NCI-H526 treated with DMSO at 0.1 percent for 48 hours (cell line): ENCODE measurements around the gene ST6GALNAC5.
"Not testable (repeated sequence)": the region's sequence is repeated elsewhere in the genome, so short reads cannot be mapped to it uniquely, and the experiment has no call there.

Experiments
- DNase-seq: peaks from one replicate; lab custom pipeline; 2025; lab: John Stamatoyannopoulos, UW

Gene ST6GALNAC5

DNA sequence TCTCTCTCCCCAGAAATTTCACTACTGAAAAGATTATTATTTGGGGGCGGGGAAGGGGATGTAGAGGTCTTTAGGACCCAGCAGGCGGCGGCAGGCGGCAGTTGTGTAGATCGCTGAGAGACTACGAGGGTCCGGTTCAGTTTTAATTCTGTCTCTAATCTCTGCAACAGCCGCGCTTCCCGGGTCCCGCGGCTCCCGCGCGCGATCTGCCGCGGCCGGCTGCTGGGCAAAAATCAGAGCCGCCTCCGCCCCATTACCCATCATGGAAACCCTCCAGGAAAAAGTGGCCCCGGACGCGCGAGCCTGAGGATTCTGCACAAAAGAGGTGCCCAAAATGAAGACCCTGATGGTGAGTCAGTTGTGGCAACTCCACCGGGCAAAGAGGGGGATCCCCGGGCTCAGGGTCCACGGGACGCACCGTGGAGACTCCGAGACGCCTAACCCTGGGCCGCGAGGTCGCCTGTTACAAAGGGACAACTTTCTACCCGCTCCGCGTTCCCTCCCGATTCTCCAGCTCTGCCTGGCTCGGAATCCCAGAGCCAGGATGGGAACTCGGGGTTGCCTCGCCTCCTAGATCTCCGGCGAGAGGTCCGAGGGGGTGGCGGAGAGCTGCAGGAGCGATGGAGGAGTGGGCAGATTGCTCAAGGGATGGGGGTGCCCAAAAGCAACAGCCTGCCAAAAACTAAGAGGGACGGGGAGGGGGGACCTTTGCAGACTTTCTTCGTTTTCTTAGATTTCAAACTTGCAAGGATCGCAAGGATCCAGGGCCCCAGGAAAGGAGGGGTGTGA lies at the start of gene ST6GALNAC5:
Gene ST6GALNAC5, plus strand, starts transcription at position 139 of the 789 bp plus-strand sequence.
- peak; percentile 62 for DNase-seq

DNA sequence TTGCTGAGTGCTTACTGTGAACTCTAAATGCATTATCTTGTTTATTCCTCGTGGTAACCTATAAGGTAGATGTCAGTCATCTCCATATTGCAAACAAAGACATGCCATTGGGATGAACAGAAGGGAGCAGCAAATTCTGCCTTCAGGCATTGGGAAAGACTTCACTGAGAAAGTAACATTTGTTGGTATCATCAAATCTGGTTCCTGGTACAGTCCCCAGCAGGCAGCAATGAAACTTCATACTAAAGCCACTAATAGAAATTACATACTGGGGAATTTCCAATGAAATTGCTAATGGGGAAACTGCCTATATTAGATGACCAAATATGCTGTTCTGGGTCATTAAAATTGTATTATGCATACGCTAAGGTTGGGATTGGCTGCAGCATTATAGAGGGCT lies 47.3 kb upstream of the ST6GALNAC5 start:
- DNase-seq = no peak

DNA sequence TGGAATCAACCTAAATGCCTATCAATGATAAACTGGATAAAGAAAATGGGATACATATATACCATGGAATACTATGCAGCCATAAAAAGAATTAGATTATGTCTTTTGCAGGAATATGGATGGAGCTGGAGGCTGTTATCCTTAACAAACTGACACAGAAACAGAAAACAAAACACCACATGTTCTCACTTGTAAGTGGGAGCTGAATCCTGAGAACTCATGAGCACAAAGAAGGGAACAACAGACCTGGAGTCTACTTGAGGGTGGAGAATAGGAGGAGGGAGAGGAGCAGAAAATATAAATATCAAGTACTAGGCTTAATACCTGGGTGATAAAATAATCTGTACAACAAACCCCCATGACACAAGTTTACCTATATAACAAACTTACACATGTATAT lies 44.3 kb upstream of the ST6GALNAC5 start:
- not testable (repeated sequence) for DNase-seq

DNA sequence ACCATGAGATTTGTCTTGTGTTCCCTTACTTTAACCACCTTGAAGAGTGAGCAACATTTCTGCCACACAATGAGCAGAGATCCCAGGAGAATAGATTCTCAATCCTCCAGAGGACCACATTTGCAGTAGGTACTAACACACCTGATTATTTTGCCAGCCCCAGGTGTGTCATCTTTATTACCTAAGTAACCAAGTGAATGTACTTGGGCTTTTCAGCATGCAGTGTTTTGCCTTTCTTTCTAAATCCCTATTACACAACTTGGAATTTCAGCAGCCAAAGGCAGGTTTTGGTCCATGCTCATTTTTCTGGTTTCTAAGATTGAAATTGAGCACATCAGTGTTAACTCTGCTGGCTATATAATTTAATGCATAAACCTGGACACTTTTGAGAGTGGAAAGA lies 43.2 kb upstream of the ST6GALNAC5 start:
- no peak for DNase-seq

DNA sequence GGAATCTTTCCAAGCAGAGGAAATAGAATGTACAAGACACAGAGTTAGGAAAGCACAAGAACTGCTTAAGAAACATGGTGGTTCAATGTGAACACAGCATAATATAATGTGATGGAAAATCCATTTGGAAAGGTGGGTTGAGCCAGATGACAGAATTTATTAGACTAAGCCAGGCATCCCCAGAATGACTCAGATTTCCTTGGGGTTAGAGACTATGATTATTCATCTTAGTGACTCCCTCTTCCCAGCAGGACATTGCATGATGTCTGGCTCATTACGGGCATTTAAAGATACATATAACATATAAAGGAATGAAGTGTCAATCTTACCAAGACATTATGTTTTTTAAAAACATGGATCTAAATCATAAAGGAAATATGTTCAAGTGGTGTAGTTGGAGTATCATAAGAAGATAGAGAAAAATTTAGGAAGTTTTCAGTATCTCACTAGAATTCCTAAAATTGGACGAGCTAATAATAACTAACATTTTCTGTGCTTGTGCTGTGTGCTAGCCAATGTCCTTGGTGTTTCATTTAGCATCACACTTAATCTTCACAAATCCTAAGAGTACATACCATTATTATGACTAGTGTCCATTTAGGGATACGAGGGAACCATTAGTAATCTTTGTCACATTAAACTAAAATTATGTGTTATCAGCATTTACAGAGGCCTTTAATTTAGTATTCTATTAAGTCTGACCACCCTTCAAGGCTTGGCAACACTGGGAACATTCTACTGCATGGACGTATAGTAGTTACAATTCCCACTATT lies 41.0 kb upstream of the ST6GALNAC5 start:
- DNase-seq = no peak

DNA sequence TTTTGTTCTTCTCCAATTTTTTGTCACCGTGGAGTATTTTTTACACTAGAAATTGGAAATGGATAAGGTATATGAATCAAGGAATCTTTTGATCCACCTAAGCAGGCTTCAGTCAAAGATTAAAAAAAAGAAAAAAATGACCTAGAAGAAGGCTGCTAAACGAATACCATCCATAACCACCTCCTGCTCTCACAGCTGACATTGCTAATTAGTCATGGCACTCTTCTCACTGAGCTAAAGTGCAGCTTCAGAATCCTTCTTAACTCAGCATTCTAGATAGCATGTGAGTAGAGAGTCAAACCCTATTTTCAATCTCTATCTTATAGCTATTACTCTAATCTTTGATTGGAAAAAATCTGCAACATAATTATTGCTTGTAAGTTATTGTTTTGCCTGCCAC lies 40.2 kb upstream of the ST6GALNAC5 start:
- DNase-seq = no peak

DNA sequence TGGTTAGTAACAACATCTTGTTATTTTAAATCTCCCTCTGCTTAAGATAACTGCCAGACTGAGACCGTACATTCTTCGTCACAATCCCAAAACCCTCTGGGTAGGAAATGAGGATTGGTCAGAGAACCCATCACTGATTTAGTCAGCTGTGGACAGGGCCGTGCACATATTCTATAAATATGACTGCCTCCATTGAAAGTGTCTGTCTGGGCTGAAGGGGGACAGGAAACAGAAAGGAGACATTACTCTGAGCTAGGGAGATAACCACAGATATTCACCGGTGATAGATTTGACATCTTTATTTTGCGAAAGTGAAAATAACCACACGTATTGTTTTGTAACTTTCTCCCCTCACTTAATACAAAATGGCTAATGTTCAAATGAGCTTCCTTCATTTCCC lies 36.9 kb upstream of the ST6GALNAC5 start:
- no peak for DNase-seq

DNA sequence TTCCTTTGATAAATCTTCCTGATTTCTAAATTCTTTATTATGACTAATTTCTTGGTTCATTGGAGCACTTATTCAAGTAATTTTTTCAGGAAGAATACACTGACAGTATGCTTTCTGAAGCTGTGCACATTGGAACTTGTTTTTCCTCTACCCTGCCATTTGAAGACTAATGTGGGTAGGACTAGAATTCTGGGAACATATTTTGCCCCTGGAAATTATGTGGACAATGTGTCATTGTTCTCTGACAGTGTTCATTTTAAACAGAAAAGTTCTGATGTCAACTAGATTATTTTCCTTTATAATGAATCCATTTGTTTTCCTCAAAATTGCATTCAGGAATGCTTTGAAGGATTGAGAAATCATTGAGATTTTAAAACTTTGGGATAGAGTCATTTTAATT lies 34.8 kb upstream of the ST6GALNAC5 start:
- DNase-seq = no peak

DNA sequence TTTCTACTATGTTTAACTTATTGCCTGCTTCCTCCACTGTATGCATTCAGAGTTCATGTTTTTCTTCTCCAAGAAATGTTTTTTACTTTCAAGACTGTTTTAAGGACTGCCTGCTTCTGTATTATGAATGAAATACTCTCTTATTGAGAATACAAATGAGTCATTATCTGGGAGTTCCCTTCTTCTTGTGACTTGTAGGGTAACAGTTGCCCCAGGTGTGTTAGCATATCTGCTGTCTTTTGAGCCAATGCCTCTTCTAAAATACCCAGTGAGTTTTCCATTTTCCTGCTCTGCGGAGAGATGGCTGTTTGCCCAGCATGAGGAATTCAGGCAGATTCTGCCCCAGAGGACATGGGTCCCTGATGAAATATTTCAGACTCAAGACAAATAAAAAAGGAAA lies 34.1 kb upstream of the ST6GALNAC5 start:
- DNase-seq = no peak

DNA sequence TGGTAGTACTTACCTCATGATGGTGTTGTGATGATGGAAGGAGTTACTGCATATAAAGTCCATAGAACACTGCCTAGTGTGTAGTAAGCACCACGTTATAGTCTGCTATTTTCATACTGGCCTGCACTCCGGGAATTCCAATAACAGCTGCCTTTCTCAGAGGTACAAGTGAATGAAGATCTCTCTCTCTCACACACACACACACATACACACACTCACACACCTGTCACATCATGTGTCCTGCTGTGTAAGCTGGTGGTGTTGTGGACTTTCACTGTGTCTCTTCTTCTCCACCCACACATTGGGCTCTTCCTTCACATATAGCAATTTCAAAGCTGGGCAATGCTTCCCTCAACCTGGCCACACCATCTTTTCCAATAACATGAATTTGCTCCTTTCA lies 33.4 kb upstream of the ST6GALNAC5 start:
- no peak for DNase-seq

DNA sequence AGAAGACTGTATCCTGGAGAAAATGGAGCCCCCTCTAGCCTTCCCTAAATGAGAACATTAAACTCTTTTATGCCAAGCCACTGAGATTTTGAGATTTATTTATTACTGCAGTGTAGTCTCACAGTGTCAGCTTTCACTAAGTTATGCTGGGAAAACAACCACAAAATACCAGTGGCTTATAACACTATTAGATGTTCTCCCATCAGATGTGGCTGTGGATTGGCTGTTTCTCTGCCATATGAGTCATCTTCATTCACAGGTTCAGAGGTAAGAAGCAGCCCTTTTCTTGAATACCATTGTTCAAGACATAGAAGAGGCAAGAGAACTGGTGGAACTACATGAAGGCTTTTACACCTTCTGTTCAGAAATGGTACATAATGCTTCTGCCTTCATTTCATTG lies 32.1 kb upstream of the ST6GALNAC5 start:
- no peak for DNase-seq

DNA sequence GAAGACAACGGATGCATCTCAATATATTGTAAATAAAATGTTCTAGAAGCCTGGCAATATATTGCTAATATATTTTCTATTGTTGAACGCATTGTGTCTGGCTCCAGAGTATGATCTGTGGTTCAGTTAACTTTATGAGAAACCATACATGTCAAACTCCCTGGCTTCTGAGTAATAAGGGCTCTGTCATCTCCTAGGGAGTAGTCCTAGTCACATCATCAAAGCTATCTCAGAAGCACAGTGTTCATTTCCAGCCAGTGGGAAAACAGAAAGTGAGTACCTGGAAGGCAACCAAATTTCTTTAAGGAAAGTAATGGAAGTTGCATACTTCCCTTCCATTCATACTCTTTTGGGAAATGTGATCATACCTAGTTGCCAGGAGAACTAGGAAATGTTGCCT lies 27.0 kb upstream of the ST6GALNAC5 start:
- no peak for DNase-seq

DNA sequence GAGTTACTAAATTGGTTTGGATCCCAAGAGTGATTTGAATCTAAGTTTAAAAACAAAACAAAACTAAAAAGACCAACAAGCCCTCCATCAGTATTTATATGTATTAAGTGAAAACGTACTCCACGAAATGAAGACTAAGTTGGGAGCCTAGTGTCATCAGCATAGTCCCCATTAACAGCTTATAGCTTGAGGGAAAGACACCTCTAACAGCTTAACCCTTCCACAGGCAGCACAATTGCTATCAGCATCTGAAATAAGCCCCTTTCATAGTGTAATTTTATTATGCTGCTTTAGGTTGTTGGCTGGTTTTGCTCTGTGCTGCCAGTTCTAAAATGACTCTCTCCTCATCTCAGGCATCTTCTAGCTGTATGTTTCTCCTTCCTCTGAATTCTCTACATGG lies 25.8 kb upstream of the ST6GALNAC5 start:
- DNase-seq = no peak

DNA sequence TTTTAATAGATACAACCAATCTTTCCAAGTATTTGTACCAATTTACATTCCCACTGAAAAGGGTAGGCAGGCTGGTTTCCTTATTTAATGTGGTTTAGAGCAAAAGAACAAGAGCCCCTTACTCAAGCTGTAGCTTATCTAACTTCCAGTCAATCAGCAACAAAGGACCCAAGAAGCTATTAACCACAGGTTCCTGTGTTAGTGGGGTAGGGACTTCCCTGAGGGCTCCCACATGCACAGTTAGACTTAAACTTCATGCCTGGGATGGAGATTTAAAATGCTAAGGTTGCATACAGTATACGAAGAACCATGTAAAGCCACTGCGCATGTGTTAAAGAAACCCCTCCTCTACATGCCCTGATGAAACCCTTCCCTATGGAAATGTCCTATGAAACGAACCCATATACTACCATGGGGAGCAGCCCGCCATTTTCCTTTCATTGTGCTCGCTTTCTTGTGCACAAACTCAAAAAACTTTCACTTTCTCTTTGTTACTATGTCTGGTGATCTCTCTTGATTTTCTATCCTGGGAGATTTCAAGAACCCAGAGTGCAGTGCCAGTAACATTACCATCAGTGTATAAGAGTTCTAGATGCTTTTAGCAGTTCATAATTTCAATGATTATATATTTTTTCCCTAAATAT lies 23.3 kb upstream of the ST6GALNAC5 start:
- no peak for DNase-seq

DNA sequence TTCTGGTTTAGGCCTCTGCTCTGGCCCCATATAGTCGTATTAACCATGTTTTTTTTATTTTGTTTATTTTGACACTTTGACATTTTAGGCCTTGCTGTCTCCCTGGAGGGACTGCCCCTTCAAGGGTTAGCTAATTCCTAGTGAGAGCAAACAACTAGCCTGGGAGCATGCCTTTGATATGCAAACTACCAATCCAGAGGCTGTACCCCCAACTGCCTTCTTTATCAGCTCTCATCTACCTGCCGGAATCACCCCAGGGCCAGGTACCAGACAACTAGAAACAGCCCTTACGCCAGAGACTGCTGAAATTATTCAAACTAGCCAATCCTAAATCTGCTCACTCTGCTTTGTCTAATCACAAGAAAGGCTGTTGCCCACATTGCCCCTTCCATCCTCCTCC lies 13.0 kb upstream of the ST6GALNAC5 start:
- peak; percentile 80 for DNase-seq

DNA sequence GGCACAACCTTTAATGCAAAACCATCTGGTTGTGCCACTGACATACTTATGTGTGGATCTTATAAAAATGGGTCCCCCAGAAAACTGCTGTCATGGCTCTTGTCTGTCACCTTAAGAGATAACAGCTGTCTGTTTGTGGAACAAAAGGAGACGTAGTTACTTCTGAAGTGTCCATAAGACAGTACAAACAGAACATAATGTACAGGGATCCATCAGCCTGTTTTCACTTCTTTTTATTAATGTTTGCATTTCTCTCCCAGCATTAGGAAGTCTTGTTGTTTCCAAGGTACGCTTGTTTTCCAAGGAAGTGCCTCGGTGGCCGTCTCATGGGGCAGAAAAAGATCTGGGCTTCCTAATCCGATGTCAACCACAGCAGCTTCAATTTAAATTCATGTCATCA lies 11.2 kb upstream of the ST6GALNAC5 start:
- no peak for DNase-seq

DNA sequence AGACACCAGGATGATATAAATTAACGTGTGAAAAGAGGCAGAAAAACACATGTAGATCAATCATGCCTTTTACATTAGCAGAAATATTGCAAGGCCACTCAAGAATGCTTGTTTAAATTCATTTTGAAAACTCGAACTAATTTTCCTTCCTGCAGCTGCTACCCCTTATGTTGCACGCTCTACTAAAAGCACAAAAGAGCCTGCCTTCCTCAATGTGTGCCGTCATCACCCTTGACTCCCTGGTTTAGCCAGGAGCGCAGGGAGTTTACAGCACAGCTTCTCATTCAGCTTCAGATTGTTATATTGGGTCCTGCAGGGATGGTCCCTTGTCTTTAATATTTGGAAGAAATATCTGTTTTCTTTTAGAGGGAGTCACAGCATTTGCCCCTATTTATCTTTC lies 10.1 kb upstream of the ST6GALNAC5 start:
- no peak for DNase-seq

DNA sequence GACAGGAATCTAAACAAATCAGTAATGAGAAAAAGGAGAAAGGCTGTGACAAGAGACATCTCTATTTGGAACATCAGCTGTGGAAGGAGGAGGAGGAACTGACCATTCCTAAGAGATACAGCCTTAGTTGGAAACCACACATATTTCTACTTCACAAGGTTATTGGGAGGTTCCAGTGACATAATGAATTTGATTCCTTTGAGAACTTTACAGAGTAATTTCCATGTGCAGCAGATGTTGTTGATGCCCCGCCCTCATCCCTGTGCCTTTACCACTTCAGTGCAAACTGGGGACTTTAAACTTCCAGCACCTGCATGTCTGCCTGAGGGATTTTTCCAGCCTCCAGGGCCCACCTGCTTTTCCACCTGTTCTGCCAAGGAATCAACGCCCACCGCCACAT lies 9.3 kb upstream of the ST6GALNAC5 start:
- DNase-seq = peak; percentile 62

DNA sequence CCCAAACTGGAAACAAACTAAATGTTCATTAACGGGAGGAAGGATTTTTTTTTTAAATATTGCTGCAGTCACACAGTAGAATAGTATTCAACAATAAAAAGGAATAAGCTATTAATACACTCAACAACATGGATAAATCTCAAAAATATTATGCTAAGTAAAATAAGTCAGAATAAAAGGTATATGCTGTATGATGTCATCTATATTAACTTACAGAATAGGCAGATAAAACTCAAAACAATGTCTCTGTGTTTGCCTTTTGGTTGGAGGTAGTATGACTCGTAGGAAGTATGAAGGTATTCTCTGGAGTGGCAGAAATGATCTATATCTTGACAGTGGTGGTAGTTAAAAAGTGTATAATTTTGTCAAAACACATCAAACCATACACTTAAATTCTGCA lies 6.1 kb upstream of the ST6GALNAC5 start:
- no peak for DNase-seq

DNA sequence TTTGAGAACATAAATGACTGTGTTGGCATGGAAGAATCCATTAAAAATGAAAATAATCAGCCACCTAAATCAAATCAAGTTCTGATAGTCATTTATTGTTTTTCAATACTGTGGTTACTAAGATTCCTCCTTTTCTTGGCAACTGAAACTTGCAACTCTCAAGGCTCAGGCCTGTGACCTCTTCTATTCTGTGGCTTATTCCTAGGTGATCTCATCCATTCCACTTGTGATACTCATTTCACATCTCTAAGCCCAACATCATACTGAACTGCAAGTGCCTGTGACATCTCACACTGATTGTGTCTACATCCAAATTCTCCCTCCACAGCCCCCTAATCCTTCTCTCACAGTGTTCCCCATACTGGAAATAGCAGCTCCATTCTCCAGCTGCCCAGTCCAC lies 4.8 kb upstream of the ST6GALNAC5 start:
- no peak for DNase-seq

DNA sequence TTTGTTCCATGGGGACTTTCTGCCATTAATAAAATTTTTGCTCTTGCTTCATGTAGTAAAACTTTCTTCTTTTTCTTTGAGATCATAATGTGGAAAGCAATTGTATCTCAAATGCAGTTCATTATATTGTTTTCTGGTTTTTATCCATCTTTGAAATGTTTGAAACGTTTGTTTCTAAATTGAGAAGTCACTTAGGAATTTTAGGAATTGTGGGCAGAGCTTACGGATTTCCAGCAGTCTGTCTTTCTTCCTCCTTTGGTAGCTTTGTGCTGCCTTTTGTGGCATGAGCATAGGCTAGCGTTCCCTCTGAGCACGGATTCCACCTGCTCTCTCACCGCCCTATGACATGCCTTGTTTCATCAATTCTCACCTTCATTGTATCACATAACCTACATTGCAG lies 2.9 kb upstream of the ST6GALNAC5 start:
- no peak for DNase-seq

DNA sequence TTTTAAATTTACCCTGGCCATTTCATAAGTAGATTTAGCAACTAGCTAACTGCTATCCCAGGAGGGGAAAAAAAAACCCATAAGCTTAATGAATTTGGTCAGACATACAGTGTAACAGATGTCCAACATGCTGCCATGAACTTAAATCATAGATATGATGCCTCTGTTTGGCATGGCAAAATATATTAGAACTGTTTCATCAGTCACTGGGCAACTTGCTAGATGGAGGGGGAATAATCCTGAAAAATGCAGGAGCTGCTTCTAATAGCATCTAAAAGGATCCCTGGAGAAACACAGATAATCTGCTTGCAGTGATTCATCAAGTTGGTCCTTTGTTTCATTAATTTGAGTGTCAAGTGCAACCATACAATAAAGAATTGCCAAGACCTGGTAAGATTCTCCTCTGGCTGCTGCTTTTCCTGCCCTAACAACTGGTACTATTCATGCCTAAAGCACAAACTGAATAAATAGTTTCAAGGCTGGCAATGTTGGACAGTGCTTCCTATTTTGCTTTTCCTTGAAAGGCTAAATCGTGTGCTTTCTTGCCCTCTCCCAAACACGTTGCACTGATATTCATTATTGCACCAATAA lies 1.5 kb upstream of the ST6GALNAC5 start:
- DNase-seq = no peak

DNA sequence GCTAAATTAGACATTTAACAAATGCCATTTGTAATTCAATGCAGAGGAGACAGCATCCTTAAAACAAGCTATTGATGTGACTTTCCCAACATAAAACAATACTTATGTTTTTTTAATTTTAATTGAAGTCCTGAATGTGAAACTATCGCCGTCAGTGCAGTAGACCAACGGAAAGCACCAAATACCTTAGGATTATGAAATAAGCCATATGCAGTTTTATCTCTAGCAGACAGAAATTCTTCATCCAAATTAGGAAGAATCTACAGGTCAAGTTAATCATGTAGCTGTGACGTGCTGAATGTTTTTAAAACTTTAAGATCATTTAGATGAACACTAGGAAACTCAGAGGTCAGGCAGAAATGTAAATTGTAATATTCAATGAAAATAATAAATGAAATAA lies 714 bp upstream of the ST6GALNAC5 start:
- DNase-seq = no peak
